Naive B cell (primary cell): ENCODE measurements around the gene COLGALT1. TPM values are rescaled to one million over a fixed set of nuclear protein-coding genes. Genes with fewer than 3 reads are reported as not detected.

ENCODE experiments used
- ATAC-seq, 2 donors: fragments of 150-1000 bp; cut with Tn5 transposase; 2 replicates each; pipeline ENCODE4 v1.10.0; 2021; ENCODE audit warnings: low read depth in 2 of 2, mild to moderate bottlenecking in 2 of 2, moderate library complexity in 2 of 2
- DNase-seq: peaks from one replicate; pipeline ENCODE4 v3.0.0; 2022
- H3K27ac Mint-ChIP-seq, 6 donors: one replicate each; pipeline ENCODE4 v1.8.0; 2020 to 2022; ENCODE audit warnings: mild to moderate bottlenecking in 6 of 6, mixed read lengths in 6 of 6, moderate library complexity in 5 of 6, inconsistent platforms in 2 of 6
- H3K27me3 Mint-ChIP-seq, 3 donors: one replicate each; pipeline ENCODE4 v1.8.0; 2021 to 2022; ENCODE audit warnings: mixed read lengths in 3 of 3, mild to moderate bottlenecking in 1 of 3
- H3K36me3 Mint-ChIP-seq, 2 donors: one replicate each; pipeline ENCODE4 v1.8.0; 2020 to 2022; ENCODE audit warnings: mixed read lengths in 2 of 2, inconsistent platforms in 1 of 2, mild to moderate bottlenecking in 1 of 2
- H3K4me1 Mint-ChIP-seq, 3 donors: one replicate each; pipeline ENCODE4 v1.8.0; 2020 to 2022; ENCODE audit warnings: mixed read lengths in 3 of 3, inconsistent platforms in 1 of 3, mild to moderate bottlenecking in 1 of 3, moderate library complexity in 1 of 3
- H3K4me3 Mint-ChIP-seq, 8 donors: one replicate each; pipeline ENCODE4 v1.8.0; 2020 to 2022; ENCODE audit warnings: mild to moderate bottlenecking in 8 of 8, mixed read lengths in 8 of 8, moderate library complexity in 8 of 8, inconsistent platforms in 2 of 8
- H3K9me3 Mint-ChIP-seq, 7 donors: one replicate each; pipeline ENCODE4 v1.8.0; 2020 to 2022; ENCODE audit warnings: mixed read lengths in 7 of 7, mild to moderate bottlenecking in 5 of 7, inconsistent platforms in 2 of 7, moderate library complexity in 1 of 7
- polyA plus RNA-seq, 6 donors: library from polyadenylated mRNA; unstranded; fragments of 300-500 nt; fragmentation: Illumina TruSeq; gene quantifications; one replicate each; pipeline ENCODE4 v1.2.3, GENCODE V29; 2021; ENCODE audit warnings: low read depth in 6 of 6

COLGALT1 gene
- polyA plus RNA-seq, 6 donors from 2014 or later = 5.2 to 21.8 (median 15.2) TPM

DNA sequence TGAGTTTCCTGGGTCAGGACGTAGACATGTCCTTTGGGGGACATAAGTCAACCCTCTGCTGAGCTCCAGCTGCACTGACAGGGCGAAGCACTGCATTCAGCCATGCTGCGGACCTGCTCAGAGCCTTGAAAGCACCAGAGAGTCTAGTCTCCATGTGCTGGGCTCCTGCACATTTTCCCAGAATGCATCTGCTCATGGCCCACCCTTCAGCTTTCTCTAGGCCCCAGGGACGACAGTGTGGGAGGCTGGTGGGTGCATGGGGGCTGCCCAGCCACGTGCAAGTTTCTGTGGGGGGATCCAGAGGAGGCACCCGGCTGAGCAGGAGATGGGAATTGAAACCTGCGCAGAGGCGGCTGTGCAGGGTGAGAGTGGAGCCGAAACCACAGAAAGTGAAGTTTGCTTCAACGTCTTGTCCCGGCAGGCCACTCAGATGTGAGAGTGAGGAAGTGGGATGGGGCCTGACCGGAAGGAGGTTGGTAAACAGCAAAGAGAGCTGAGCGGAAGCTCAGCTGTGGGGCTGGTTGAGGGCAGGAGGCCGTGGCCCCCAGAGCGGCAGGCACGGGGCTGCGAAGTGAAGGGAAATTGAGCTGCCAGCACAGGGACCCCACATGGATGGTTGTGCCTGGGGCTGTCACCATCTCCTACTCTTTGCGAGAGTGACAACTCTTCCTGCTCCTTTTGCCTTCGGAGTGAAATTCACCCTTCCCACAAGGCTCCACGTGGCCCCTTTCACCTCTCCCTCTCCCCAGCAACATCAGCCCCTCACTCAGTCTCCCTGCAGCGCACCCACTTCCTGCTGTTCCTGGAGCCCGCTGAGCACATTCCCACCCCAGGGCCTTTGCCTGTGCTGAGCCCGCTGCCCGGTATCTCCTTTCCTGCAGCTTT, 32.2 kb upstream of the COLGALT1 start:
- Mint-ChIP-seq H3K36me3 (no peaks in the 10 kb centered on the region), H3K4me3 (peak overlapping the region; percentile 74 to 96 (median 92)), H3K27ac (peak overlapping the region; percentile 93 to 99 (median 98)), H3K9me3 (peaks cover 0 to 3% (median 0%) of the 10 kb centered on the region in 7 donors), H3K27me3 (no peaks in the 10 kb centered on the region), H3K4me1 (peaks cover 40 to 68% (median 56%) of the 10 kb centered on the region in 3 donors)
- peak; percentile 93 for DNase-seq
- ATAC-seq = peak; percentile 77 to 78

DNA sequence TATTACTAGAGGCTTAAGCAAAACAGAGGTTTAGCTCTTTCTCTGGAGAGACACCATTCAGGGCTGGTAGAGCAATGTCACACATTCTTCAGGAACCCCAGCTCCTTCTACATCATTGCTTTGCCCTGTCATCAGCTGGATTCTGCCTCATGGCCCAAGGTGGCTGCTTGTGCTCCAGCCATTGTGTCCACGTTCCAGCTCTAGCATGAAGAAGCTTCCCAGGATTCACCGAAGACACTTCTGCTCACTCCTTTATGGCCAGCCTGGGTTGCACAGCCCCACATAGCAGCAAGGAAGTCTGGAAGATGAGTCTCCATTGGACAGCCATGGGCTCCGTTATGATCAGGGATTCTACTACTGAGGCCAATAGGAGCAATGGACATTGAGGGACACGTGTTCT, 30.8 kb upstream of the COLGALT1 start:
- no peak for ATAC-seq
- peaks cover 53 to 81% (median 70%) of the 10 kb centered on the region in 3 donors for H3K4me1 Mint-ChIP-seq

DNA sequence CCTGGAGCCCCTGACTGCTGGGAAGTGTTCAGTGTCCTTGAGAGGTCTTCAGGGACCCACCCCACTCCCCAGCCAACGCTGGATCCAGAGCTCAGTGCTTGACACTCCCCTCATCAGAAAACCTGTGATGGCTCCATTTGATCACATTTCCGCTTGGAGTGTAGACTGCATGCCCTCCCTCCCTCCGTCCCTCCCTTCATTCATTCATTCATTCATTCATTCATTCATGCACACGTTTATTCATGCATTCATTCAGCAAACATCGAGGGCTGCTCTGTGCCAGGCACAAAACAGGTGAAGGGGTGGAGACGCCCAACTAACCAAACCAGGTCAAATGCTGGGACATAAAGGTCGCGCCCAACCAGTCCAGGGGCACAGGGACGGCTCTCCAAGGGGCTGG, 30.3 kb upstream of the COLGALT1 start:
- peaks cover 0 to 4% (median 3%) of the 10 kb centered on the region in 7 donors for H3K9me3 Mint-ChIP-seq
- peak overlapping the region; percentile 93 to 98 (median 96) for H3K4me3 Mint-ChIP-seq
- ATAC-seq (no peak), DNase-seq (no peak)
- H3K27ac Mint-ChIP-seq = peak overlapping the region in 5 of 6 donors; percentile 79 to 97 (median 92)
- no peaks in the 10 kb centered on the region for H3K27me3 Mint-ChIP-seq
- peaks cover 58 to 83% (median 75%) of the 10 kb centered on the region in 3 donors for H3K4me1 Mint-ChIP-seq
- peaks cover 9 to 13% of the 10 kb centered on the region in 2 donors for H3K36me3 Mint-ChIP-seq

More for the DNA sequence above, 30.8 kb upstream of the COLGALT1 start:
- Mint-ChIP-seq H3K4me3 (peak overlapping the region; percentile 86 to 97 (median 94)), H3K9me3 (peaks cover 0 to 4% (median 3%) of the 10 kb centered on the region in 7 donors), H3K27me3 (no peaks in the 10 kb centered on the region), H3K27ac (peak overlapping the region; percentile 77 to 97 (median 90)), H3K36me3 (peaks cover 9 to 11% of the 10 kb centered on the region in 2 donors)
- no peak for DNase-seq

DNA sequence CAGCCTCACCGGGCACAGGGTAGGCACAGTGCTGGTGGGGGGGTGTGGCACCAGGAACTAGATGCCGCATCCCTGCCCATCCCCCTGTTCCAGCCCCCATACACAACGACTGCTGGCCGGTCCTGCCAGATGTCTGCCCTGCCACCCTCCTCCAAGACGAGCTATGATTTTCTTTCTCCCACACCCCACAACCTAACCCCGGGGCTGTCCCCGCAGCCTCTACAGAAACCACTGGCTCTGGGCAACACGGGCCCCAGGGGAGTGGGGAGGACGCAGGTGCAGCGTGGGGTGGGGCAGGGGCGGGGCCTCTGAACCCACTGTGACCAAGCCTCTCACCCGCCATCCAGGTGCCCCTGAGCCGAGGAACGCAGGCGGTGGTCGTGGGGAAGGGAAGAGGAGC, 28.5 kb upstream of the COLGALT1 start:
- peaks cover 63 to 83% (median 81%) of the 10 kb centered on the region in 3 donors for H3K4me1 Mint-ChIP-seq
- H3K9me3 Mint-ChIP-seq = peaks cover 0 to 4% (median 3%) of the 10 kb centered on the region in 7 donors
- no peaks in the 10 kb centered on the region for H3K27me3 Mint-ChIP-seq
- peaks cover 9 to 13% of the 10 kb centered on the region in 2 donors for H3K36me3 Mint-ChIP-seq
- DNase-seq = peak; percentile 86
- ATAC-seq = peak; percentile 72
- H3K27ac Mint-ChIP-seq = peak overlapping the region; percentile 92 to 98 (median 97)
- H3K4me3 Mint-ChIP-seq = peak overlapping the region; percentile 93 to 98 (median 96)

DNA sequence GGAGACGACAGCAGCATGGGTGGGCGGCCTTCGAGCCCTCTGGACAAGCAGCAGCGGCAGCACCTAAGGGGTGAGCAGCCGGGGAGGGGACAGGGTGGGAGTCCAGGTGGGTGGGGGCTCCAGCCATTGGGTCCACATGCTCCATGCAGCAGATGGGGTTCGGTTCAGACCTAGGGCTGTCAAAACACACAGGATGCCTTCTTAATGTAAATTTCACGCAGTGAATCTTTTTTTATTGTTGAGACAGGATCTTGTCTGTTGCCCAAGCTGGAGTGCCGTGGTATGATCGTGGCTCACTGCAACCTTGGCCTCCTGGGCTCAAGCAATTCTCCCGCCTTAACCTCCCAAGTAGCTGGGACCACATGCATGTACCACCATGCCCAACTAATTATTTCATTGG, 28.1 kb upstream of the COLGALT1 start:
- peaks cover 0 to 4% (median 3%) of the 10 kb centered on the region in 7 donors for H3K9me3 Mint-ChIP-seq
- H3K27ac Mint-ChIP-seq = peak overlapping the region; percentile 92 to 98 (median 97)
- ATAC-seq = peak; percentile 6 to 9
- H3K36me3 Mint-ChIP-seq = peaks cover 9 to 13% of the 10 kb centered on the region in 2 donors
- peaks cover 61 to 81% (median 79%) of the 10 kb centered on the region in 3 donors for H3K4me1 Mint-ChIP-seq
- no peak for DNase-seq
- peak overlapping the region; percentile 93 to 98 (median 96) for H3K4me3 Mint-ChIP-seq
- no peaks in the 10 kb centered on the region for H3K27me3 Mint-ChIP-seq

DNA sequence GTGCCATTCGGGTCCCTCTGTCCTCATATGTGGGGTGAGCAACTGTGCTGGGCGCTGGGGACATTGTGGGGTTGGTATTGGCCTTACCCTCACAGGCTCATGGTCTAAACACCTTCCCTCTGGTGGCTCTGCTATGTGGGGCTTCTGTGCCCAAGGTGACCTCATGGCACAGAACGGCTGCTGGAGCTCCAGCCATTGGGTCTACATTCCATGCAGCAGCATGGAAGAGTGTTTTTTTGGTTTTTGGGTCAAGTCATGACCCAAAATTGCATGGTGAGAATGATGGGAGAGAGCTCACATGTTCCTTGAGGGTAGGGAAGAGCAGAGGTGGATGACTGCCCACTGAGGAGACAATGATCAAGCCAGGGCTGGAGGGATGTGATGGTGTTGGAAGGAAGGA, 26.8 kb upstream of the COLGALT1 start:
- peaks cover 9 to 13% of the 10 kb centered on the region in 2 donors for H3K36me3 Mint-ChIP-seq

DNA sequence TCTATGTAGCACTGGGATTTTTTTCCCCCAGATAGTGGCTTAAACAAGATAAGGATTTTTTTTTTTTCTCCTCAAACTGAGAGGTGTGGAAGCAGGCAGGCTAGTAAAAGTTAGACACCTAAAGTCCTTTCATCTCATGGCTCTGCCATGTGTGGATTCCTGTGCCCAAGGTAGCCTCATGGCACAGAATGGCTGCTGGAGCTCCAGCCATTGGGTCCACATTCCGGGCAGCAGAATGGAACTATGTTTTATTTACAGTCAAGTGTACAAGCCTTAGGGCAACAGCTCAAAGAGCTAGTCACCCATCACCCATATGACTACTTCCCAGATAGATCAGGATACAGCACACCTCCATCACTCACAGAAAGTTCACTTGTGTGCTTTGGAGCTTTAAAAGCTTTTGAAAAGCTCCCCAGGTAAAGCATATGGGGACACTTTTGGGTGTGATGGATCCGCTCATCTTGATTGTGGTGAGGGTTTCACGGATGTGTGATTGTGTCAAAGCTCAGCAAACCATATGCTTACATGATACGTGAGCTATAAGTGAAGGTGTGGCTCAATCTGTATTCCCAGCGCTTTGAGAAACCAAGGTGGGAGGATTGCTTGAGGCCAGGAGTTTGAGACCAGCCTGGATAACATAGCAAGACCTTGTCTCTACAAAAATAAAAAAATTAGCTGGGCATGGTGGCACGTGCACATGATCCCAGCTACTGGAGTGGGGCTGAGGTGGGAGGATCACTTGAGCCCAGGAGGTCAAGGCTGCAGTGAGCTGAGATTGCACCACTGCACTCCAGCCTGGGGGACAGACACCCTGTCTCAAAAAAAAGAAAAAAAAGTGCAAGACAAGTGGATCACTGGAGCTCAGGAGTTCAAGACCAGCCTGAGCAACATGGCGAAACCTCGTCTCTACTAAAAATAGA, 25.9 kb upstream of the COLGALT1 start:
- Mint-ChIP-seq H3K27me3 (no peaks in the 10 kb centered on the region), H3K4me3 (peak overlapping the region; percentile 93 to 98 (median 96)), H3K27ac (peak overlapping the region; percentile 83 to 97 (median 90)), H3K36me3 (peaks cover 9 to 13% of the 10 kb centered on the region in 2 donors), H3K4me1 (peaks cover 45 to 73% (median 72%) of the 10 kb centered on the region in 3 donors), H3K9me3 (peaks cover 0 to 4% (median 3%) of the 10 kb centered on the region in 7 donors)
- DNase-seq (no peak), ATAC-seq (no peak)

More for the DNA sequence above, 26.8 kb upstream of the COLGALT1 start:
- peaks cover 49 to 77% (median 76%) of the 10 kb centered on the region in 3 donors for H3K4me1 Mint-ChIP-seq
- peaks cover 0 to 4% (median 3%) of the 10 kb centered on the region in 7 donors for H3K9me3 Mint-ChIP-seq
- H3K27ac Mint-ChIP-seq = peak overlapping the region; percentile 83 to 97 (median 88)
- ATAC-seq = no peak
- no peaks in the 10 kb centered on the region for H3K27me3 Mint-ChIP-seq
- no peak for DNase-seq
- H3K4me3 Mint-ChIP-seq = peak overlapping the region; percentile 93 to 98 (median 96)

DNA sequence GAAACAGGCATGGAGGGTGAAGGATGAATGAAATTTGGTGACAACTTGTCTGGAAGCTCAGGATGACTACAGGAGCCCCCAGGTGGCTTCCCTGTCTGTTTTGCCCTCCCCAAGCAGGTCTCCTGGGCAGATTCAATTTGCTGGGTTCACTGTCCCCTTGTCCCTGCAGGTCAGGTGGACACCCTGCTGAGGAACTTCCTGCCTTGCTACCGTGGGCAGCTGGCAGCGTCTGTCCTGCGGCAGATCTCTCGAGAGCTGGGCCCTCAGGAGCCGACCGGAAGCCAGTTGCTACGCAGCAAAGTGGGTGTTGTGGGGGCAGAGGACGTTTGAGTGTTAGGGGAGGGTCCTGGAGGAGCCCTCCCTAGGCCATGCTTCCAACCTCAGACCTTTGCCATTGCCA, 24.9 kb upstream of the COLGALT1 start:
- Mint-ChIP-seq H3K9me3 (peaks cover 0 to 4% (median 3%) of the 10 kb centered on the region in 7 donors), H3K4me3 (peak overlapping the region; percentile 35 to 98 (median 94)), H3K36me3 (peaks cover 9 to 13% of the 10 kb centered on the region in 2 donors), H3K27me3 (no peaks in the 10 kb centered on the region), H3K4me1 (peaks cover 34 to 64% (median 63%) of the 10 kb centered on the region in 3 donors), H3K27ac (peak overlapping the region in 3 of 6 donors; percentile 63 to 94 (median 85))
- no peak for DNase-seq
- no peak for ATAC-seq

DNA sequence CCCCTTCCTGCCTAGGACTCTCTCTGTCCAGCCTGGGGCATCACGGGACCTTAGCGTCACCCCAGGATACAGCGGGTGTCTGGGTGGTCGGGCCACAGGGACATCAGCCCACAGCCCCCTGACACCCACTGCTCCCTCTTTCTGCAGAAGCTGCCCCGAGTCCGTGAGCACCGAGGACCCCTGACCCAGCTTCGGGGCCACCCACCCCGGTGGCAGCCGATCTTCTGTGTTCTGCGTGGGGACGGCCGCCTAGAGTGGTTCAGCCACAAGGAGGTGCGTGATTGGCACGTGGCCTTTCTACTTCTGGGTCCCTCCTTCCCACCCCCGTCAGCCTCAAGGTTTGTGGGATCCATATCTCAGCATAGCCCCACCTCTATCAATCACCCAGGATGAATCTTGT, 23.3 kb upstream of the COLGALT1 start:
- peaks cover 9 to 13% of the 10 kb centered on the region in 2 donors for H3K36me3 Mint-ChIP-seq
- H3K9me3 Mint-ChIP-seq = peaks cover 0 to 4% (median 3%) of the 10 kb centered on the region in 7 donors
- no peaks in the 10 kb centered on the region for H3K27me3 Mint-ChIP-seq
- ATAC-seq (no peak), DNase-seq (no peak)
- peak overlapping the region in 3 of 6 donors; percentile 32 to 87 (median 59) for H3K27ac Mint-ChIP-seq
- peak overlapping the region in 1 of 8 donors; percentile 75 for H3K4me3 Mint-ChIP-seq
- H3K4me1 Mint-ChIP-seq = peaks cover 26 to 58% (median 53%) of the 10 kb centered on the region in 3 donors

DNA sequence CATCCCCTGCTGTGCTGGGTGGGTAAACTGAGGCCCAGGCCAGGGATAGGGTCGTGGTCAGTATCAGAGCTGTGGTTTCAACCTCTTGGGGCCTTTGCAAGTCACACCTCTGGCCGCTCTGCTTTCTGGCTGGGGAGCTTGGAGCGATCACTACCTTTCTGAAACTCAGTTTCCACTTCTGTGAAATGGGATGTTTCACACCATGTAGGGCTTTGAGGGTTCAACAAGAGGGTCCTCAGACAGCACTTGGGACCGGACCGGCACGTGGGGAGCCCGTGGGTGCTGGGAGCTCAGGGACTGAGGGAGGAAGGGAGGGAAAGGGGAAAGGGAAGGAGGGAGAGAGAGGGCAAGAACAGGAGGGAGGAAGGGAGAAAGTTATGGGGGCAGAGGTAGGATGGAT, 22.9 kb upstream of the COLGALT1 start:
- peaks cover 26 to 62% (median 56%) of the 10 kb centered on the region in 3 donors for H3K4me1 Mint-ChIP-seq
- peaks cover 0 to 4% (median 3%) of the 10 kb centered on the region in 7 donors for H3K9me3 Mint-ChIP-seq
- peak overlapping the region in 1 of 8 donors; percentile 75 for H3K4me3 Mint-ChIP-seq
- no peak for DNase-seq
- no peaks in the 10 kb centered on the region for H3K27me3 Mint-ChIP-seq
- ATAC-seq = no peak
- peak overlapping the region in 2 of 6 donors; percentile 36 to 87 for H3K27ac Mint-ChIP-seq
- peaks cover 9 to 13% of the 10 kb centered on the region in 2 donors for H3K36me3 Mint-ChIP-seq

DNA sequence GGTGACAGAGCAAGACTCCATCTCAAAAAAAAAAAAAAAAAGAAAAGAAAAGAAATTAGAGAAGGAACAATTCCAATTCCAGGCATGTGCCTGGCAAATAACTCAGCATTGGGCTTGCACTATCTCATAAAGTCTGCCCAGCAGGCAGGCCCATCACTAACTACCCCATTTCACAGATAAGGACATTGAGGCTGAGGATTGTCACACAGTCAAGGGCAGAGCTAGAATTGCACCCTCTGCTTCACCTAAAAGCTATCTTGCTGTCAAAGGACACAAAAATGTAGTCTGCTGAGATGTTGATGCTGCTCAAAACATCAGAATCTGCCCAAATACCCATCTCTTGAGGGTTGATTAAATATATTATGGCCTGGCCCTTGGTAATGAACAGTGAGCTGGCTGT, 20.7 kb upstream of the COLGALT1 start:
- peaks cover 29 to 62% (median 58%) of the 10 kb centered on the region in 3 donors for H3K4me1 Mint-ChIP-seq
- peaks cover under 1 to 8% of the 10 kb centered on the region in 2 donors for H3K36me3 Mint-ChIP-seq
- no peaks in the 10 kb centered on the region for H3K27me3 Mint-ChIP-seq
- no peak for ATAC-seq
- H3K9me3 Mint-ChIP-seq = no peaks in the 10 kb centered on the region
- peak overlapping the region in 1 of 8 donors; percentile 23 for H3K4me3 Mint-ChIP-seq
- DNase-seq = no peak
- peak overlapping the region in 2 of 6 donors; percentile 20 to 86 for H3K27ac Mint-ChIP-seq

DNA sequence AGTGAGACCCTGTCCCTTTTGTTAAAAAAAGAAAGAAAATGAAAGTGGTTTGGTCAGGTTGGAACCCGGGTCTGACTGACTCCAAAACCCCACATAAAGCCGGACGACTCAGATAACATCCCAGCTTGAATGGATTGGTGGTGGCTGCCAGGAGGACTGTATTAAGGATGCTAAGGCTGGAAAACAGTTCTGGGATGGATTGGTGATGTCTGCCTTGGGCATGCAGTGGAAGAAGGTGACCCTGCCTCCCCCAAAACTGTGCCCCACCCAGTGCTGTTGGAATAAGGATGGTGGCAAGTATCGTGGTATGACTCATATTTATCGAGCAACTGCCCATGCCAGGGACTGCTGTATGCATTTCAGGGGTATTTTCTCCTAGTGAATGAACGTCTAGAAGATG, 18.5 kb upstream of the COLGALT1 start:
- Mint-ChIP-seq H3K4me3 (peak overlapping the region in 5 of 8 donors; percentile 12 to 78 (median 32)), H3K9me3 (no peaks in the 10 kb centered on the region), H3K27me3 (no peaks in the 10 kb centered on the region), H3K27ac (peak overlapping the region in 4 of 6 donors; percentile 57 to 85 (median 79)), H3K36me3 (peaks cover 5 to 10% of the 10 kb centered on the region in 2 donors), H3K4me1 (peaks cover 27 to 59% (median 56%) of the 10 kb centered on the region in 3 donors)
- ATAC-seq (no peak), DNase-seq (no peak)
